HEK293T (cell line): ENCODE measurements around the gene TRIM44.

Source experiments
- CTCF ChIA-PET: fragments of 350-600 bp; formaldehyde crosslinking; extraction: SDS; loops from one replicate; lab custom pipeline; 2021; ENCODE audit warnings: antibody characterized with exemption, inconsistent platforms; lab: Yijun Ruan, JAX
- POLR2A ChIA-PET: fragments of 350-600 bp; formaldehyde crosslinking; extraction: SDS; loops from one replicate; lab custom pipeline; 2020; ENCODE audit warnings: antibody characterized with exemption, inconsistent platforms; lab: Yijun Ruan, JAX
- DNase-seq: peaks from one replicate; pipeline ENCODE4 v3.0.0; 2012; ENCODE audit warnings: mixed read lengths; ENCODE audit errors: extremely low spot score
- ARNT ChIP-seq: fragments of 450-650 bp; IDR thresholded peaks from 2 replicates; pipeline ENCODE4 v1.6.1; 2017; ENCODE audit warnings: mild to moderate bottlenecking
- BHLHE40 ChIP-seq: fragments of 450-650 bp; IDR thresholded peaks from 2 replicates; pipeline ENCODE4 v1.6.1; 2016; ENCODE audit warnings: mild to moderate bottlenecking, moderate library complexity, borderline replicate concordance
- CTBP1 ChIP-seq: fragments of 450-650 bp; IDR thresholded peaks from 2 replicates; pipeline ENCODE4 v1.6.1; 2016; ENCODE audit warnings: borderline replicate concordance
- ELF4 ChIP-seq: fragments of 450-650 bp; IDR thresholded peaks from 2 replicates; pipeline ENCODE4 v1.6.1; 2017; ENCODE audit warnings: antibody characterized with exemption
- FOXA1 ChIP-seq: fragments of 450-650 bp; IDR thresholded peaks from 2 replicates; pipeline ENCODE4 v1.6.1; 2016; ENCODE audit warnings: mild to moderate bottlenecking
- FOXK2 ChIP-seq: fragments of 450-650 bp; IDR thresholded peaks from 2 replicates; pipeline ENCODE4 v1.6.1; 2016; ENCODE audit warnings: mild to moderate bottlenecking
- FOXM1 ChIP-seq: fragments of 450-650 bp; IDR thresholded peaks from 2 replicates; pipeline ENCODE4 v1.6.1; 2017; ENCODE audit warnings: mild to moderate bottlenecking, borderline replicate concordance
- HDGF ChIP-seq: fragments of 450-650 bp; IDR thresholded peaks from 2 replicates; pipeline ENCODE4 v1.6.1; 2017; ENCODE audit warnings: antibody characterized with exemption, borderline replicate concordance
- L3MBTL2 ChIP-seq: fragments of 450-650 bp; conservative IDR thresholded peaks from 2 replicates; pipeline ENCODE4 v1.6.1; 2016; ENCODE audit warnings: mild to moderate bottlenecking
- LEF1 ChIP-seq: fragments of 450-650 bp; IDR thresholded peaks from 2 replicates; pipeline ENCODE4 v1.6.1; 2017; ENCODE audit warnings: mild to moderate bottlenecking, borderline replicate concordance
- NFRKB ChIP-seq: fragments of 450-650 bp; IDR thresholded peaks from 2 replicates; pipeline ENCODE4 v1.6.1; 2016; ENCODE audit warnings: mild to moderate bottlenecking, moderate library complexity
- SP1 ChIP-seq: fragments of 450-650 bp; IDR thresholded peaks from 2 replicates; pipeline ENCODE4 v1.6.1; 2017
- SUZ12 ChIP-seq: fragments of 450-650 bp; IDR thresholded peaks from 2 replicates; pipeline ENCODE4 v1.6.1; 2016; ENCODE audit warnings: mild to moderate bottlenecking
- TARDBP ChIP-seq: fragments of 450-650 bp; IDR thresholded peaks from 2 replicates; pipeline ENCODE4 v1.6.1; 2016
- ZNF384 ChIP-seq: fragments of 450-650 bp; IDR thresholded peaks from 2 replicates; pipeline ENCODE4 v1.6.1; 2016
- TF ChIP-seq, protein P1 (sequence below): fragments of 450-650 bp; IDR thresholded peaks from 2 replicates; pipeline ENCODE4 v1.6.1; 2016

TRIM44 gene

DNA sequence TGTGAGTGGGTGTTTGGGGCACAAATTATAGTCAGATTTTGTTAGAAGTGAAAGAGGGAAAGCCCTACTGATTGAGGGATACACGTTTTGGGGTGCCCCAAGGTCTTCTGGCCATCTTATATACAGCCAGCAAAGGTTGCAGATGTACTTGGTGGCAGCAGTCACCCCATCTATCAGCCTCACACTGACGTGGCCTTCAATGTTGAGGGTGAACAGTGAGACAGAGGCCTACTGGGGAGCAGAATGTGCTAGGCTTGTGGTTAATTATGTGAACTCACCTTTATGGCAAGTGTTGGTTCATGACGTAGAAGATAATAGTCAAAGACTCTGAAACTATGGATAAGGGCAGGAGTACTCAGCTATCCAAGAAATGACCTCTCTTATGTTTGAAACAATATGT is 121.2 kb downstream of the TRIM44 start:
- POLR2A ChIA-PET, result no interaction called here
- no peak for DNase-seq
- CTCF ChIA-PET, result no interaction called here
- TF ChIP-seq ELF4 (no peak), HDGF (no peak)

DNA sequence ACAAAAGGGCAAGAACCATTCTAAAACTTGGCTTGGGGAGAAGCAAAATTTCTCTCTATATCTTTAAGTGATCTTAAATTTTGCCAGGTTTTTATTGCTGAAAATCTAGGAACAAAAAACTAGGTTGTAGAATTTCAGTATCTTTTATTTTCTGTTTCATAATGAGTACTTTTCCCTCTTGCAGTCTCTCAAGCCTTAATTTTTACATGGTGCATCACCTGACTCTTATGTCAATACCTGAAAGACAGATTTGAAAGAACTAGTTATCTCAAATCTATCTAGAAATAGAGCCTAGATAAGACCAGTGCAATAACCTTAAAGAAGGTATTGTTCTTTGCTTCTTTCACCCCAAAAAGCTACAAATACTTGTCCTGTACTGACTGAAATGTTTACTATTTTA is 122.1 kb downstream of the TRIM44 start:
- POLR2A ChIA-PET, result no interaction called here
- DNase-seq, result no peak
- TF ChIP-seq SP1 (no peak), NFRKB (no peak), BHLHE40 (no peak), L3MBTL2 (no peak), ELF4 (no peak), LEF1 (no peak), CTBP1 (no peak), ARNT (no peak), SUZ12 (no peak), FOXM1 (no peak), ZNF384 (no peak)
- CTCF ChIA-PET, result interaction anchor here (1.0 kb wide), 1 partner anchor 37 kb away, joined by 5 read pairs; no protein-coding TSS in a partner anchor

DNA sequence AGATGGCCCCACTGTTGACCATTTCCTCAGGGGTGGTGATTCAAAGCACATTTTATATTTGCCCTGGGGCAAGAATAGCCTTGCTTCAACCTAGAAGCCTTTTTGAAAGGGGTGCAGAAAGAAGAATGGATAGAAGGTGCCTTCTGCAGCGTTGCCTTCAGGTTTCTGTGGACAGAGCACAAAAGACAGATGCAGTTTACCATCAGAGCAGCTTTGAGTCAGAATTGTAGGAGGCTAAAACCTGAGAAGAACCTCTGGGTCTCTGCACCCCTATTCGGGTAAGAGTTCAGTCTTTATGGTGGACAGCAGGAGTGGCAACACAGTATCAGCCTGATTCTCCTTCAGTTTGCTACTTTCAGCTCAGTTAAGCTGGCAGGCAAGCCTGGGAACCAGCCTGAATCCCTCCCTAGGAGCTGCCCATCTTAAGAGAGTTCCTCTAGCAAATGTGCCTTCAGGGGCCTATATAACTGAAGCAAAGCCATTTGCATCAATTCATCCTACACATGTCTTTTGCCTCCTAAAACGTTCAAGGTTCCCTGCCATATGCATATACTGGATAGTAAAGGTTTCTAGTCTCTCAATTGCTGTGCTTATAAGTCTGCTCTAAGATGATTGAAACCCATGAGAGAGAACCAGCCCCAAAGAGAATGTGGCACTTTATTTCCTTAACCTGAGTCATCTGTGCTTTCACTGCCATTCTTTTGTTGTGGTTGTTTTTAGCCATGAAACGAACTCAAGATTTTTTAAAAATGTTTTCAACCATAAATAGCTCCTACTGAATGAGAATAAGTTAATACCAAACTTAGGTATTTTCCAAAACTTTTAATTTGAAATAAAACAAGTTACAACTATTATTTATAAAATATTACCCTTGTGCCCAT is 123.0 kb downstream of the TRIM44 start:
- TF ChIP-seq ARNT, result no peak
- no peak for TF ChIP-seq FOXK2
- TF ChIP-seq FOXM1, result no peak
- TF ChIP-seq LEF1, result no peak
- TF ChIP-seq ELF4, result no peak
- no peak for TF ChIP-seq BHLHE40
- TF ChIP-seq, protein P1, sequence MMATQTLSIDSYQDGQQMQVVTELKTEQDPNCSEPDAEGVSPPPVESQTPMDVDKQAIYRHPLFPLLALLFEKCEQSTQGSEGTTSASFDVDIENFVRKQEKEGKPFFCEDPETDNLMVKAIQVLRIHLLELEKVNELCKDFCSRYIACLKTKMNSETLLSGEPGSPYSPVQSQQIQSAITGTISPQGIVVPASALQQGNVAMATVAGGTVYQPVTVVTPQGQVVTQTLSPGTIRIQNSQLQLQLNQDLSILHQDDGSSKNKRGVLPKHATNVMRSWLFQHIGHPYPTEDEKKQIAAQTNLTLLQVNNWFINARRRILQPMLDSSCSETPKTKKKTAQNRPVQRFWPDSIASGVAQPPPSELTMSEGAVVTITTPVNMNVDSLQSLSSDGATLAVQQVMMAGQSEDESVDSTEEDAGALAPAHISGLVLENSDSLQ, result no peak
- no peak for TF ChIP-seq CTBP1
- no peak for TF ChIP-seq SP1
- TF ChIP-seq FOXA1, result no peak
- ChIA-PET CTCF (interaction anchor here (1.0 to 1.1 kb wide), 2 partner anchors 36 to 37 kb away, joined by 5 read pairs; no protein-coding TSS in a partner anchor), POLR2A (no interaction called here)
- DNase-seq, result no peak

DNA sequence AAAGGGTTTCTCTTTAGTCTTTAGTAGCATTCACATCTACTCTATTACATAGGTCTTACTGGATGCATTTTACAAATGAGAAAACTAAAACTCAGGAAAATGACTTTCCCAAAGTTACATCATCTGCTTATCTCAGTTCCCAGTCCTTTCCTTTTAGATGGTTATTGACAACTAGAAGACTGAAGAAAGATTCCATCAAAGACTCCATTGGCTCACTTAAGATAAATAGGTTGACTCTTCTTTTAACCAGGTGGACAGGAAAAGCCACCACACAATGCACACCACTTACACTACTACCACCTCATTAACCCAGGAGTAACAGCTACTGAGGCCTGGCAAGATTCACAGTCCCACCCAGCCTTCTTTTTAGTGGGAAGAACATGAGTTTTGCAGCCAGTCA is 123.6 kb downstream of the TRIM44 start:
- CTCF ChIA-PET, result interaction anchor here (1.1 kb wide), 1 partner anchor 36 kb away, joined by 5 read pairs; no protein-coding TSS in a partner anchor

DNA sequence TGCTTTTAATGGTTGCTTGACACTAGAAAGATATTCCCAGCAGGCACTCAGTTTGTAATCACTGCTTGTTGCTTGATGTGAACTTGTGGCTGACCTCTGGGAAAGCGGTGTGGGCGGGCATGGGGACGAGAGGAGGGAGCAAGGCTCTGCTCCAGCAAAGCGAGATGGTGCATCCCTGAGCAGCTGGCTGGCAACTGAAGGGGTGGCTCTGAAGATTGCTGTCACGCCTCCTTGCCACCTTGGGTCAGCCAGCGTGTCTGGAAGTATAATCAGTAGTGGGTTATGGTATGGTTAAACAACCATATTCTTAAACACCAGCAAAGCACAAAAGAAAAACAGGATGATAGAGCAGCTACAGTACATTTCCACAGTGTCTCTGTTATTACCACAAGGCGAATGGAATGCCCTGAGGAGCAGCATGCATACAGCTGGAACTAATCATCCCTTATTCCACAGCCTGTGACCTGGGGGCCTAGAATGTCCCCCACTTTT is 124.5 kb downstream of the TRIM44 start:
- CTCF ChIA-PET, result no interaction called here
- TF ChIP-seq HDGF (no peak), BHLHE40 (no peak), ZNF384 (no peak), SP1 (no peak), L3MBTL2 (no peak), FOXA1 (no peak), NFRKB (no peak), FOXK2 (no peak), ELF4 (no peak), FOXM1 (no peak)
- POLR2A ChIA-PET, result no interaction called here
- DNase-seq, result no peak

More for the DNA sequence above, 123.6 kb downstream of the TRIM44 start:
- DNase-seq, result no peak
- TF ChIP-seq L3MBTL2, result no peak
- no peak for TF ChIP-seq BHLHE40
- TF ChIP-seq LEF1, result no peak
- no peak for TF ChIP-seq ZNF384
- POLR2A ChIA-PET, result no interaction called here

DNA sequence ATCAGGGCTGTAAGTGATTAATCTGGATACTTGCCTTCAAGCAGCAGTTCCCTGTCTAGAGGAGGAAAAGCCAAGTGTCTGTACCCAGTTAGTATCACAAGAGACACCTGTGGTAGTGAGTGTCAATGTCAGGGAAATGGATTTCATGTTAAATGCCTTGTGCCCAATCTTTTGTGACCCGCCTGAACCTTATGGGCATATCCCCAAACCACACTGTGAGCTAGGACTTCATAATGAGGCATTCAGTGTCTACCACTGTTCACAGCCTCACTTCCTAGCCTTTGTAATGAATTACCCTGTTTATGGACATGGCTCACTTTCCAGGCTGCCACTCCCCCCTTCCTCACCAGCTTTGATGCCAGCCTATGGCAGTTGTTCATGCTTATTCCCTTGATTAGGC is 125.1 kb downstream of the TRIM44 start:
- no peak for DNase-seq
- CTCF ChIA-PET, result no interaction called here
- POLR2A ChIA-PET, result no interaction called here
- no peak for TF ChIP-seq ELF4
- no peak for TF ChIP-seq CTBP1
- no peak for TF ChIP-seq ARNT
- TF ChIP-seq, protein P1, result no peak
- TF ChIP-seq ZNF384, result no peak
- no peak for TF ChIP-seq SP1
- TF ChIP-seq SUZ12, result no peak
- TF ChIP-seq FOXA1, result no peak
- TF ChIP-seq L3MBTL2, result no peak
- no peak for TF ChIP-seq NFRKB
- TF ChIP-seq LEF1, result no peak
- no peak for TF ChIP-seq FOXM1
- no peak for TF ChIP-seq TARDBP
- TF ChIP-seq BHLHE40, result no peak
- TF ChIP-seq FOXK2, result no peak
